ENCODE results near the gene CETP. TPM values are rescaled to one million over a fixed set of nuclear protein-coding genes. Genes with fewer than 3 reads are reported as not detected.

The CETP gene
- total and polyA plus RNA-seq, 2 of the 13 experiments (the other 11 are each of a cell fraction or from before 2014, with no cell fraction given): 0.31 to 9.8 TPM

DNA sequence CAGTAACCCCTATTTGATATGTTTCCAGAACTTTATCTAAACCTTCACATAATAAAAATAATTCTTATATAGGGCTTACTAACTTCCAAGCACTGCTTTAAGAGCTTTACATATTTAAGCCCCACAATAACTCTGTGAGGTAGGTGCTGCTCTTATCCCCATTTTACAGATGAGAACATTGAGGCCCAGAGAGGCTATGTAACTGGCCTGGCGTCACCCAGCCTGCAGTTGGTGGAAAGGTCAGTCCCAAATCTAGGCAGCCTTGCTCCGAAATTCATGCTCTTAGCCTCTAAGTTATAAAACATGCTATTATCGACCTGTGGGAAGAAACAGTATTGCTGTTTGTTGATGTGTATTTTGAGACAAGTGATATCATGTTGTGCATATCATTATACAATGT is 36.6 kb downstream of the CETP start:
- POLR2A ChIA-PET: no interaction called here
- no peak overlapping the region for H3K4me2 ChIP-seq (ENCODE audit: low read depth, low read length)
- H3K9ac ChIP-seq (ENCODE audit: insufficient read depth, low read depth, low read length): no peak overlapping the region
- no peaks in the 10 kb centered on the region for H3K79me2 ChIP-seq (ENCODE audit: insufficient read depth, low read length)
- H3K27ac ChIP-seq (ENCODE audit: extremely low read length, insufficient read depth, low read length): no peak overlapping the region
- H3K36me3 ChIP-seq (replicated peaks in 1 of 2; ENCODE audit: control insufficient read depth in 1 of 2, insufficient read depth in 2 of 2, low read length in 2 of 2): no peaks in the 10 kb centered on the region
- no TSS peak for BruUV-seq (replicated peaks)
- no peaks in the 10 kb centered on the region for H3K9me3 ChIP-seq (ENCODE audit: low read length)
- CTCF ChIA-PET (ENCODE audit: low intra/inter-chr PET ratio, low total read pairs): no interaction called here
- 19% methylated on average over 3 of the region's 3 CpGs for WGBS (ENCODE audit: low lambda C conversion rate)
- TF ChIP-seq ZNF253 (CRISPR knock-in tag; IDR thresholded peaks at IDR 0.05; ENCODE audit: borderline replicate concordance): no peak
- no peak for TF ChIP-seq FOSL1 (CRISPR knock-in tag; IDR thresholded peaks at IDR 0.05; ENCODE audit: borderline replicate concordance)
- no peak for TF ChIP-seq HOXA5 (CRISPR knock-in tag; IDR thresholded peaks at IDR 0.05)
- TF ChIP-seq ZMYM3 (CRISPR knock-in tag; IDR thresholded peaks at IDR 0.05): peak; percentile 61
- peak; percentile 90 for TF ChIP-seq ZNF629 (CRISPR knock-in tag; conservative IDR thresholded peaks at IDR 0.05)
- TF ChIP-seq ZNF768 (CRISPR knock-in tag; IDR thresholded peaks at IDR 0.05): peak; percentile 34; the same call in 1 of the 2 replicates
- ATAC-seq: no peak
- no peak for FAIRE-seq
- no peak for DNase-seq (ENCODE audit: low spot score)
- H4K20me1 ChIP-seq (ENCODE audit: insufficient read depth, low read length): no peaks in the 10 kb centered on the region
- intact Hi-C loops (cut with micrococcal nuclease; ENCODE audit: unreplicated experiment) (no loop called here), in situ Hi-C loops (cut with HindIII; ENCODE audit: extremely low pct_ligation_motif_present, low pct_unique_long_range_greater_than_20kb) (no loop called here)
- peaks cover 1% of the 10 kb centered on the region for H3K4me1 ChIP-seq (ENCODE audit: insufficient read depth, low read length)
- H2AFZ ChIP-seq (ENCODE audit: low read length): no peak overlapping the region
- H3K27me3 ChIP-seq (ENCODE audit: control insufficient read depth in 1 of 2, insufficient read depth in 2 of 2, low read length in 2 of 2): 0 out of 5 replicates have a peak, but pooled peaks cover 0 to 5% of the 10 kb centered on the region in 2 experiments
- H3K4me3 ChIP-seq (replicated peaks in 1 of 3; ENCODE audit: insufficient read depth in 1 of 3, low read depth in 2 of 3, low read length in 3 of 3): no peak overlapping the region

DNA sequence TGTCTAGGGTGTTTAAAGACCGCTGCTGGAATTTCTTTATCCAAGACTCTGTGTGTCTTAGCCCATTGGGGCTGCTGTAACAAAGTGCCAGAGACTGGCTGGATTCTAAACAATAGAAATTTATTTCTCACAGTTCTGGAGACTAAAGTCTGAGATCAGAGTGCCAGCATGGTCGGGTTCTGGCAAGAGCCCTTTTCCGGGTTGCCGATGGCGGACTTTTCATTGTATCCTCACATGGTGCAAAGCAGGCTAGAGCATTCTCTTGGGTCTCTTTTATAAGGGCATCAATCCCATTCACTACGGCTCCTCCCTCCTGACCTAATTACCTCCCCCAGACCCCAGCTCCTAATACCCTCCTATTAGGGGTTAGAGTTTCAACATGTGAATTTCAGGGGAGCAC is 37.1 kb downstream of the CETP start:
- Histone ChIP-seq H3K27me3 (ENCODE audit: control insufficient read depth in 1 of 2, insufficient read depth in 2 of 2, low read length in 2 of 2) (0 out of 5 replicates have a peak, but pooled peaks cover 0 to 5% of the 10 kb centered on the region in 2 experiments), H3K4me3 (replicated peaks in 1 of 3; ENCODE audit: insufficient read depth in 1 of 3, low read depth in 2 of 3, low read length in 3 of 3) (no peak overlapping the region), H2AFZ (ENCODE audit: low read length) (no peak overlapping the region), H3K9ac (ENCODE audit: insufficient read depth, low read depth, low read length) (no peak overlapping the region), H3K36me3 (replicated peaks in 1 of 2; ENCODE audit: control insufficient read depth in 1 of 2, insufficient read depth in 2 of 2, low read length in 2 of 2) (no peaks in the 10 kb centered on the region), H4K20me1 (ENCODE audit: insufficient read depth, low read length) (no peaks in the 10 kb centered on the region), H3K4me1 (ENCODE audit: insufficient read depth, low read length) (peaks cover 6% of the 10 kb centered on the region), H3K4me2 (ENCODE audit: low read depth, low read length) (no peak overlapping the region), H3K9me3 (ENCODE audit: low read length) (no peaks in the 10 kb centered on the region), H3K79me2 (ENCODE audit: insufficient read depth, low read length) (no peaks in the 10 kb centered on the region), H3K27ac (ENCODE audit: extremely low read length, insufficient read depth, low read length) (no peak overlapping the region)
- intact Hi-C loops (cut with micrococcal nuclease; ENCODE audit: unreplicated experiment) (no loop called here), in situ Hi-C loops (cut with HindIII; ENCODE audit: extremely low pct_ligation_motif_present, low pct_unique_long_range_greater_than_20kb) (no loop called here)
- ChIA-PET POLR2A (no interaction called here), CTCF (ENCODE audit: low intra/inter-chr PET ratio, low total read pairs) (no interaction called here)
- TF ChIP-seq MTF2 (CRISPR knock-in tag; IDR thresholded peaks at IDR 0.05; ENCODE audit: borderline replicate concordance): no peak
- TF ChIP-seq CREM (IDR thresholded peaks at IDR 0.05): no peak
- TF ChIP-seq CREM (CRISPR knock-in tag; IDR thresholded peaks at IDR 0.05): no peak
- no peak for TF ChIP-seq SATB2 (CRISPR knock-in tag; IDR thresholded peaks at IDR 0.05)
- TF ChIP-seq ZBTB3 (CRISPR knock-in tag; IDR thresholded peaks at IDR 0.05; ENCODE audit: borderline replicate concordance, low read depth): no peak
- no peak for TF ChIP-seq NFIC (IDR thresholded peaks at IDR 0.05; ENCODE audit: low read length)
- TF ChIP-seq HIVEP1 (CRISPR knock-in tag; IDR thresholded peaks at IDR 0.05): no peak
- TF ChIP-seq, protein P1, sequence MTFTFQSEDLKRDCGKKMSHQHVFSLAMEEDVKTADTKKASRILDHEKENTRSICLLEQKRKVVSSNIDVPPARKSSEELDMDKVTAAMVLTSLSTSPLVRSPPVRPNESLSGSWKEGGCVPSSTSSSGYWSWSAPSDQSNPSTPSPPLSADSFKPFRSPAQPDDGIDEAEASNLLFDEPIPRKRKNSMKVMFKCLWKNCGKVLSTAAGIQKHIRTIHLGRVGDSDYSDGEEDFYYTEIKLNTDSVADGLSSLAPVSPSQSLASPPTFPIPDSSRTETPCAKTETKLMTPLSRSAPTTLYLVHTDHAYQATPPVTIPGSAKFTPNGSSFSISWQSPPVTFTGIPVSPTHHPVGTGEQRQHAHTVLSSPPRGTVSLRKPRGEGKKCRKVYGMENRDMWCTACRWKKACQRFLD (CRISPR knock-in tag; IDR thresholded peaks at IDR 0.05; ENCODE audit: borderline replicate concordance): no peak
- no peak for TF ChIP-seq BCL6 (CRISPR knock-in tag; IDR thresholded peaks at IDR 0.05)
- TF ChIP-seq TOPORS (CRISPR knock-in tag; IDR thresholded peaks at IDR 0.05): no peak
- no peak for TF ChIP-seq ZNF333 (CRISPR knock-in tag; IDR thresholded peaks at IDR 0.05; ENCODE audit: borderline replicate concordance)
- TF ChIP-seq ZBTB7B (CRISPR knock-in tag; IDR thresholded peaks at IDR 0.05): no peak
- TF ChIP-seq ZZZ3 (CRISPR knock-in tag; IDR thresholded peaks at IDR 0.05; ENCODE audit: borderline replicate concordance): no peak
- FAIRE-seq (no peak), ATAC-seq (no peak), DNase-seq (ENCODE audit: low spot score) (no peak)
- 60% methylated on average over 6 of the region's 6 CpGs for WGBS (ENCODE audit: low lambda C conversion rate)
- no TSS peak for BruUV-seq (replicated peaks)
